Islet precursor cell (in vitro differentiated cells): ENCODE data around the gene ALKBH5.

Source experiments
- DNase-seq: peaks from one replicate; pipeline ENCODE4 v3.0.0-alpha.2; 2018

The ALKBH5 gene

GRCh38 chr17:18225121-18225641, 41.6 kb downstream of the ALKBH5 start, which contains the start of gene LLGL1:
TSS of gene LLGL1 (plus strand) at chr17:18225635. CDS start at chr17:18225683, 48 bp downstream.
- peak; percentile 99 for DNase-seq

DNA sequence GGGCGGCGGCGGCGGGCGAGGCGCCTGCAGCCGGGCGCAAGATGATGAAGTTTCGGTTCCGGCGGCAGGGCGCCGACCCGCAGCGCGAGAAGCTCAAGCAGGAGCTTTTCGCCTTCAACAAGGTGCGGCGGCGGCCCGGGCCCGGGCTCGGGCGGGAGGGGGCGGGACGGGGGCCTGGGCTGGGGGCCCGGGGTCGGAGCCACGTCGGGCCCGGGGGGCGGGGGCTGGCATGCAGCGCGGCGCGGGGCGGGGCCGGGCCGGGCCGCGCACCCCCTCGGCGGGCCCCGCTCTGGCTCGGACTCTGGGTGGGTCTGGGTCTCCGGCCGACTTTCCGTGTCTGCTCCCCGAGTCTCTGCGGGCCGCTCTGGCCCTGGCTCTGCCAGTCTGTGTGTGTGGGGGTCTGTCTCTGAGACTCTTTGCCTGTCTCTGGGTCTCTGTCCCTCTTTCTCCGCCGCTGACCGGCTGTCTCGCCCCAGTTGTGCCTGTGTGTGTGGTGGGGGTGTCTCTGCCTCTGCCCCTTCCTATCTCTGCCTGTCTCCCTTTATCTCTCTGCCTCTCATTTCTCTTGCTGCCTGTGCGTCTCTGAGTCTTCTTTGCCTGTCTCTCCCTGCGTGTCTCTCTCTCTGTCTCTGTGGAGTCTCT, 42.1 kb downstream of the ALKBH5 start:
- peak; percentile 74 for DNase-seq

GRCh38 chr17:18226284-18226945, 42.8 kb downstream of the ALKBH5 start:
- no peak for DNase-seq

- no peak for DNase-seq
These were observed 44.0 kb downstream of the ALKBH5 start for GRCh38 chr17:18227635-18228034.

- no peak for DNase-seq
These were observed 44.6 kb downstream of the ALKBH5 start for GRCh38 chr17:18228176-18228682.

GRCh38 chr17:18229254-18229653, 45.6 kb downstream of the ALKBH5 start:
- no peak for DNase-seq

DNA sequence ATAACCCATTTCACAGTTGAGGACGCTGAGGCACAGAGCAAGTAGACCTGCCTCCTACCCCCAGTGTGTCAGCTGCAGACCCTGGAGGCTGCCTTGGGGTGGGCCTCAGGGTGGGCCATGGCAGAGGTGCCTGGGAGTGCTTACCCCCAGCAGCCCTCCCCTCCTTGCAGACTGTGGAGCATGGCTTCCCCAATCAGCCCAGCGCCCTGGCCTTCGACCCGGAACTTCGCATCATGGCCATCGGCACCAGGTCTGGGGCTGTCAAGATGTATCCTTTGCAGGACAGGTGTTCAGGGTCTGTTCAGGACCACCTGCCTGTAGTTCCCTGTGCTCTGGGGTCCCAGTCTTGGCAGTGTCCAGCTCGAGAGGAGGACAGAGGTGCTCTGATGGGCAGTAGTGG, 46.1 kb downstream of the ALKBH5 start:
- no peak for DNase-seq

DNA sequence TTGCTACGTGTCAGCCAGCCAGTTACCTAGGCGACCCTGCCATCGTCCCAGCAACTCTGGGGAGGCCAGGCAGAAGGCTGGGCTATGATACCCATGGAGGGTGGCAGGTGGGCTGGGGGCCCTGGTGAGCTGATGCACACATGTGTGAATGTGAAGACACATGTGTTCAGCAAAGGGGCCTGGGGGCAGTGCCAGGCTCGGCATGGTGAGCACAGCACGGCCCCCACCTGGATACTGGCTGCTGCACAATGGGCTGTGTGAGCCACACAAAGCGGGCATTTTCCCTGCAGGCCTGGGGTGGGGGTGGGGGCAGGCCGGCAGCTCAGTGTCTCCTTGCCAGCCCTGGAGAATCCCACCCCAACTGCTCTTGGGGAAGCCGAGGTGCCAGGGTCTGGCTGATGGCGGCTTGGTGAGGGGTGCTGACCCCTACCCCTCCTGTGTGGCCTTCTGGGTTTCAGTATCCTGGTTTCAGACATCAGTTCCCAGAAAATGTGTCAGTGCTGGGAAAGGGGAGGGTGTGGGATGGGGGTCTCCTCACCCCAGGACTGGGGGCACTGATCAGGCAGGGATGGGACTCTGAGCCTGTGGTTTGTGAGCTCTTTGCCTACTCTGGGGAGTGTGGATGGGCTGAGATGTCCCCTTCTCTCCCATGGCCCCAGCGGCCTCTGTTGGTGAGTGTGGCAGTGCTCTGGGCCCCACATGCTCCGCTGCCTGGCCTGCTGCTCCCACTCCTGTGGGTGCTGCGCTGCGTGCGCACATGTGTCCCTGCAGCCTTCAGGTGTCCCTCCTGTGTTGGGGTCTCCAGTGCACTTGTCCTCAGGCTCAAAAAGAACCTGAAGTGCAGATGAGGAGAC, 46.9 kb downstream of the ALKBH5 start:
- DNase-seq, result no peak

DNA sequence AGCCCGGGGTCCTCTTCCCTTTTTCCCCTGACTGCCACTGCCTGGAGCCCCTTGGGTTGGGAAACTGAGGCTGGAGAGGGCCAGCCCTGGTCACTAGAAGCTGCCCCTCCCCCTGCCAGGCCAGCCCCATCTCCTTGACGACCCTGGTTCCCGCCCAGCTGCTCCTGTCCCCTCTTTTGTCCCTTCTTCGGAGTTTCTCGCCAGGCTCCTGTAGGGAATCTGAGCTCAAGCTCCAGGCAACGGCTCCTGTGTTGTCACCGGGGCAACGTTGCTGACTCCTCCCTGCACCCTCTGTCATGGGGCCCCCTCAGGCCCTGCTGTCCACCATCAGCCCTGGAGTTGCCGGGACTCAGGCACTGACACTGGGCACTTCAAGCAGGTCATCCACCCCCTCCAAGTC, 47.5 kb downstream of the ALKBH5 start:
- DNase-seq, result no peak

DNA sequence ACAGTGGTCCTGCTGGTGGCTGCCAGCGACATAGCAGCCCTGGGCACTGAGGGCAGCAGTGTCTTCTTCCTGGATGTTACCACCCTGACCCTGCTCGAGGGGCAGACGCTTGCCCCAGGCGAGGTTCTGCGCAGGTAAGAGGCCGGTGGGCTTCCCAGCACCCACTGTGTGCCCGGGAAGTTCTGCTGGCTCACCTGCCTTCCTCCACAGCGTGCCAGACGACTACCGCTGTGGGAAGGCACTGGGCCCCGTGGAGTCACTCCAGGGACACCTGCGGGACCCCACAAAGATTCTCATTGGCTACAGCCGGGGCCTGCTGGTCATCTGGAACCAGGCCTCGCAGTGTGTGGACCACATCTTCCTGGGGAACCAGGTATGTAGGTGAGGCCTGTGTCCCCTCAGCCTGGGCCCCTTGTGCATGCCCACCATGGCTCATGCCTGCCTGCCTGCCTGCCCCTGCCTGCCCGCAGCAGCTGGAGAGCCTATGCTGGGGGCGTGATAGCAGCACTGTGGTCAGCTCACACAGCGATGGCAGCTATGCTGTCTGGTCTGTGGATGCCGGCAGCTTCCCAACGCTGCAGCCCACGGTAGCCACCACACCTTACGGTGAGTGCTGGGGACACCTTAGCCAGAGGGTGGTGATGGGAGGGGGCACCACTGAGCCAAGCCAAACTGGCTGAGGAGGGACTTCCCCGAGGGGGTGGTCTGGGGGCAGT, 50.3 kb downstream of the ALKBH5 start:
- no peak for DNase-seq

GRCh38 chr17:18234853-18235380, 51.3 kb downstream of the ALKBH5 start:
- DNase-seq, result no peak

GRCh38 chr17:18235743-18236256, 52.2 kb downstream of the ALKBH5 start:
- DNase-seq, result no peak

DNA sequence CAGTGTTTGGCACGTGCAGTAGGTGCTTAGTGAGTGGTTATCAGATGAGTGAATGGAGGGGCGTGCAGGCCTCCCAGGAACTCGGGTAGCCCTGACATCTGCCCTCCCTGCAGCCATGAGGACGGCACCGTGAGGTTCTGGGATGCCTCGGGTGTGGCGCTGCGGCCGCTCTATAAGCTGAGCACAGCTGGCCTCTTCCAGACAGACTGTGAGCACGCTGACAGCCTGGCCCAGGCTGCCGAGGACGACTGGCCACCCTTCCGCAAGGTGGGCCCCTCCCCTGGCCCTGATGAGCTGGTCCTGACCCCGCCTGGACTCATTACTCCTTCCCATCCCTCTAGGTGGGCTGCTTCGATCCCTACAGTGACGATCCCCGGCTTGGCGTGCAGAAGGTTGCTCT, 52.9 kb downstream of the ALKBH5 start:
- DNase-seq, result no peak

DNA sequence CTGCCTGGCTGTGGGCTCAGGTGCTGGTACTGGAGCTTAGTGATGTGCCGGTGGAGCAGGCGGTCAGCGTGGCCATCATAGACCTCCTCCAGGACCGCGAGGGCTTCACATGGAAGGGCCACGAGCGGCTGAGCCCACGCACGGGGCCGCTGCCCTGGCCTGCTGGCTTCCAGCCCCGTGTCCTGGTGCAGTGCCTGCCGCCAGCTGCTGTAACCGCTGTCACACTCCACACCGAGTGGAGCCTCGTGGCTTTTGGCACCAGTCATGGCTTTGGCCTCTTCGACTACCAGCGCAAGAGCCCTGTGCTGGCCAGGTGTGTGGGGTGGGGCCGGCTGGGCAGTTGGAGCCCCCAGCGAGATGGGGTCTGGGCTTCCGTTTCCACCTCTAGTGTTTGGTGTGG, 53.8 kb downstream of the ALKBH5 start:
- no peak for DNase-seq

- DNase-seq, result no peak
These were observed 54.7 kb downstream of the ALKBH5 start for GRCh38 chr17:18238299-18238698.

DNA sequence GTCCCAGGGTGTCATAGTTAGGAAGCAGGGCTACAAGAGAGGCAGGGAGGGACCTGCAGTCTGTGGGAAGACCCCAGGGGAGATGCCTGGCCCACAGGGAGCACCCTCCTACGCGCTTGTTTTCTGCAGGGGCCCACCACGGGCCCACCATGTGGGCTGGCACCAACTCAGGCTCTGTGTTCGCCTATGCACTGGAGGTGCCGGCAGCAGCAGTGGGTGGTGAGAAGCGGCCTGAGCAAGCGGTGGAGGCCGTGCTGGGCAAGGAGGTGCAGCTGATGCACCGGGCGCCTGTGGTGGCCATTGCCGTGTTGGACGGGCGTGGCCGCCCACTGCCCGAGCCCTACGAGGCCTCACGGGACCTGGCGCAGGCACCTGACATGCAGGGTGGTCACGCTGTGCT, 56.8 kb downstream of the ALKBH5 start:
- no peak for DNase-seq

DNA sequence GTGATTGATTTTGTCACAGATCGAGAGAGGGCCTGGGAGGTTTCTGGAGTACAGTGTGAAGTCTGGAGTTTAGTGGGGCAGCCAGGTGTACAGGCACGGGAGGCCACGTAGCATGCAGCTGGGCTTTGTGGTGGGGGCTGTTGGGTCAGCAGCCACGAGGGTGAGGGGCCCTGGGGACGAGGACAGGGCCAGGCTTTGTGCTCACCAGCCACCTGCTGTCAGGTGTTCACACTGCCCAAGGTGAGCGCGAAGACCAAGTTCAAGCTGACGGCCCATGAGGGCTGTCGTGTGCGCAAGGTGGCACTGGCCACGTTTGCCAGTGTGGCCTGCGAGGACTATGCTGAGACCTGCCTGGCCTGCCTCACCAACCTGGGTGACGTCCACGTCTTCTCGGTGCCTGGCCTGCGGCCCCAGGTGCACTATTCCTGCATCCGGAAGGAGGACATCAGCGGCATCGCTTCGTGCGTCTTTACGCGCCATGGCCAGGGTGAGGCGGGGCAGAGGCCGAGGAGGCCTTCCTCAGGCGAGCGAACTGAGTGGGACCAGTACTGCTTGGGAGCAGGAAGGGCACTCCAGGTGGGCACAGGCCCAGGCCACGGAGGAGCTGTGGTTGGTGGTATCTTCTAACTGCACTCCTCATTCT, 57.7 kb downstream of the ALKBH5 start:
- DNase-seq, result no peak

DNA sequence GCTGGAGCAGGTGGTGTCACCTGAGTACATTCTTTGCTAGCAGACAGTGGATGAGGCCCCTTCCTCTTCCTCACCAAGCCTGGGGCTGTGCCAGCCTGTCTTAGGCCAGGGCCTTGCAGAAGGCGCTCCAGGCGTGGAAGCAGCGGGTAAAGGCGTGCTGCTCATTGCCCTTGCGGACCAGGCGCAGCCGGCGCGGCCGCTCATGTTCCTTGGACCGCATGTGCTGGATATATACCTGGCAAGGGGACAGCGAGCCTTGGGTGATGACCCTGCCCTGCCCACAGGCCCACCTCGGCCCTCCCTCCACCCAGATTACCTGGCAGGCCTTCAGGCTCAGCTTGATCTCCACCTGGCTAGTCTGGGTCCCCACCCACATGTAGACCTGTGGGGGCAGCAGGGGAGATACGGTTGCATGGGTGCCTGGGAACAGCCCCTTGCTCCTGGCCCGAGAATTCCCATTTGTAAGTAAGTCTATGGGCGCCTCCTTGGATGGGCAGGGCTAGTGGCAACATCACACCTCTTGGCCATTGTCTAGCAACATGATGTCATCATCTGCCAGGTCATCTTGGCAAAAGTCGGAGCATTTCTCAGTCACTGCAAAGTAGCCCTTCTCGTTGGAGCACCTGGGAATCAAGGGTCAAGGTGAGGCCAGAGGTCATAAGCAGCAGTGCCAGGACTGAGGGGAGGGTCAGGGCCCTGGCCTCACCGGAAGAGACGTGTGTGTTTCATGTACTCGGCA, 61.6 kb downstream of the ALKBH5 start:
- no peak for DNase-seq

DNA sequence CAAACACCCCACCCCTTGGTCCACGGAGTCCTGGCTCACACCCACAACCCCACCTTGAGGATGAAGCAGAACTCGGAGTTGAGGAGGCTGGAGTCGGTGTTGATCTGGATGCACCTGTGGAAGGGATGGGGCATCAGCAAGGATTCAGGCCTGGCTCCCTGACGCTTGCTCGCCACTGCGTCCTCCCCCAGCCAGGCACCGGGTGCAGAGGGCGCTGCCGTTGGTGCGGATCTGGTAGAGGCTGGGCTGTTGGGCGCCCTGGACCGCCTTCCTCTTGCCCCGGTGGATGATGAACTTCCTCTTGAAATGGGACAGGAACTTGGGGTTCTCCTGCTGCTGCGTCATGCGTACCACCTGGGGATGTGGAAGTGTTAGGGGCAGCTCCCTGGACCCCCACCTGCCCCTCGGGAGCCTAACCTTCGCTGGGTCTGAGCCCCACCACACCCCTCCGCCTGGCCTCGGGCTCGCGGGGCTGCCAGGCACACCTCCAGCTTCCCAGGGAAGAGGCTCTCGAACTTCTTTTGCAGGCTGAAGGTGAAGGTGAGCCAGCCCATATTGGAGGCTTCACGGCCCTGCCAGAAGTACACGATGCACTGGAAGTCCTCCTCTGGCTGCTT, 62.6 kb downstream of the ALKBH5 start:
- DNase-seq, result no peak

GRCh38 chr17:18246880-18247612, 63.4 kb downstream of the ALKBH5 start:
- peak; percentile 92 for DNase-seq
